ENCODE measurements around the gene FOXK2. TPM values are rescaled to one million over a fixed set of nuclear protein-coding genes. Genes with fewer than 3 reads are reported as not detected.
A peak's percentile ranks its signal among the peaks of the same experiment; 100 is the strongest.

The FOXK2 gene
- total RNA-seq, 4 donors from 2014 or later: 27.0 to 51.6 (median 45.3) TPM

- DNase-seq (ENCODE audit: extremely low spot score): no peak
- no peak for TF ChIP-seq POLR2A (IDR thresholded peaks at IDR 0.05; ENCODE audit: low read depth)
- 80% methylated on average over 12 of the region's 12 CpGs for WGBS
- Histone ChIP-seq H3K9me3 (no peaks in the 10 kb centered on the region), H3K4me1 (peaks cover 35 to 60% (median 55%) of the 10 kb centered on the region in 4 donors), H3K36me3 (peaks cover 0 to 11% (median 3%) of the 10 kb centered on the region in 4 donors), H3K4me3 (no peak overlapping the region), H3K27ac (replicated peaks in 1 of 4) (peak overlapping the region; percentile 41 to 95 (median 90)), H3K27me3 (no peaks in the 10 kb centered on the region)
- intact Hi-C loops (cut with DNase I): loop anchor here (5.0 kb wide), 1 partner anchor 34 kb away; no protein-coding TSS in a partner anchor
Observed at GRCh38 chr17:82493226-82493781, 26.2 kb upstream of the FOXK2 start.

GRCh38 chr17:82494236-82495055 is 25.1 kb upstream of the FOXK2 start:
- no peaks in the 10 kb centered on the region for H3K9me3 ChIP-seq
- peak overlapping the region; percentile 86 to 95 (median 95) for H3K27ac ChIP-seq (replicated peaks in 1 of 4)
- H3K4me3 ChIP-seq: peak overlapping the region in 1 of 4 donors; percentile 13
- peak; percentile 98 for DNase-seq (ENCODE audit: extremely low spot score)
- TF ChIP-seq CTCF (IDR thresholded peaks at IDR 0.05) (peak; percentile 87 to 98 (median 94)), POLR2AphosphoS5 (IDR thresholded peaks at IDR 0.05) (peak; percentile 58 to 86), POLR2A (IDR thresholded peaks at IDR 0.05; ENCODE audit: low read depth) (no peak), EP300 (IDR thresholded peaks at IDR 0.05) (no peak)
- peaks cover 24 to 51% (median 49%) of the 10 kb centered on the region in 4 donors for H3K4me1 ChIP-seq
- H3K27me3 ChIP-seq: no peaks in the 10 kb centered on the region
- WGBS: 7% methylated on average over 11 of the region's 17 CpGs
- intact Hi-C loops (cut with DNase I): loop anchor here (5.0 kb wide), 1 partner anchor 33 kb away; no protein-coding TSS in a partner anchor
- peaks cover 0 to 2% (median 0%) of the 10 kb centered on the region in 4 donors for H3K36me3 ChIP-seq

GRCh38 chr17:82495844-82496528 is 23.5 kb upstream of the FOXK2 start:
- Histone ChIP-seq H3K4me3 (no peak overlapping the region), H3K9me3 (no peaks in the 10 kb centered on the region), H3K36me3 (no peaks in the 10 kb centered on the region), H3K27ac (replicated peaks in 1 of 4) (peak overlapping the region; percentile 86 to 95 (median 95)), H3K4me1 (peaks cover 20 to 48% (median 46%) of the 10 kb centered on the region in 4 donors), H3K27me3 (no peaks in the 10 kb centered on the region)
- intact Hi-C loops (cut with DNase I): loop anchor here (2.0 kb wide), 1 partner anchor 59 kb away; no protein-coding TSS in a partner anchor
- TF ChIP-seq POLR2A (IDR thresholded peaks at IDR 0.05; ENCODE audit: low read depth): no peak
- TF ChIP-seq CTCF (IDR thresholded peaks at IDR 0.05): no peak
- TF ChIP-seq EP300 (IDR thresholded peaks at IDR 0.05): no peak
- no peak for TF ChIP-seq POLR2AphosphoS5 (IDR thresholded peaks at IDR 0.05)
- 44% methylated on average over 4 of the region's 12 CpGs for WGBS
- no peak for DNase-seq (ENCODE audit: extremely low spot score)

- intact Hi-C loops (cut with DNase I): loop anchor here (2.0 kb wide), 1 partner anchor 58 kb away; no protein-coding TSS in a partner anchor
Observed at GRCh38 chr17:82496529-82497434, 22.8 kb upstream of the FOXK2 start.

More at GRCh38 chr17:82496529-82497434, 22.8 kb upstream of the FOXK2 start:
- Histone ChIP-seq H3K36me3 (no peaks in the 10 kb centered on the region), H3K4me1 (peaks cover 20 to 50% (median 49%) of the 10 kb centered on the region in 4 donors), H3K27me3 (no peaks in the 10 kb centered on the region), H3K27ac (replicated peaks in 1 of 4) (peak overlapping the region; percentile 86 to 95 (median 95)), H3K4me3 (peak overlapping the region; percentile 61 to 88 (median 77)), H3K9me3 (no peaks in the 10 kb centered on the region)
- WGBS: 13% methylated on average over 34 of the region's 83 CpGs
- TF ChIP-seq POLR2AphosphoS5 (IDR thresholded peaks at IDR 0.05): peak; percentile 95 to 97
- peak in 1 of 3 experiments; percentile 6 for TF ChIP-seq CTCF (IDR thresholded peaks at IDR 0.05)
- TF ChIP-seq EP300 (IDR thresholded peaks at IDR 0.05): no peak
- peak; percentile 74 for TF ChIP-seq POLR2A (IDR thresholded peaks at IDR 0.05; ENCODE audit: low read depth)
- peak; percentile 99 for DNase-seq (ENCODE audit: extremely low spot score)

Measured in esophagus muscularis mucosa (tissue), 4 donors.